Measurements from ENCODE around the gene GPI.

Gene GPI

DNA sequence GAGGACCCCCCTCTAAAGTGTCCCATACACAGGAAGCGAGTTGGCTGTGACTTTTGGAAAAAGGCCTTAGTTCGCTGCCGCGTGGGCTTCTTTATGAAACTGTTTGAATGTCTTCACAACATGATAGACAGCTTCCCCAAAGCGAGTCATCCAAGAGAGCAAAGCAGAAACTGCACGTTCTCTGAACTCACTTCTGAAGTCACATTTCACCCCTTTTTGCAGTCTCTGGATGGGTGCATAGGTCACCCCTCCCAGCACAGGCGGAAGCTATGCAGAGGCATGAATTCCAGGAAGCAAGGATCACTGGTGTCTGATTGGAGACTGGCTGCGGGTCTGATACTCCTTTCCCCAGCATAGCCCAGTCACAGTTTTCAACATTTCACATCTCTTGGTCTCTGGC lies 10.6 kb downstream of the GPI start (continued):
- TF ChIP-seq, protein P1, sequence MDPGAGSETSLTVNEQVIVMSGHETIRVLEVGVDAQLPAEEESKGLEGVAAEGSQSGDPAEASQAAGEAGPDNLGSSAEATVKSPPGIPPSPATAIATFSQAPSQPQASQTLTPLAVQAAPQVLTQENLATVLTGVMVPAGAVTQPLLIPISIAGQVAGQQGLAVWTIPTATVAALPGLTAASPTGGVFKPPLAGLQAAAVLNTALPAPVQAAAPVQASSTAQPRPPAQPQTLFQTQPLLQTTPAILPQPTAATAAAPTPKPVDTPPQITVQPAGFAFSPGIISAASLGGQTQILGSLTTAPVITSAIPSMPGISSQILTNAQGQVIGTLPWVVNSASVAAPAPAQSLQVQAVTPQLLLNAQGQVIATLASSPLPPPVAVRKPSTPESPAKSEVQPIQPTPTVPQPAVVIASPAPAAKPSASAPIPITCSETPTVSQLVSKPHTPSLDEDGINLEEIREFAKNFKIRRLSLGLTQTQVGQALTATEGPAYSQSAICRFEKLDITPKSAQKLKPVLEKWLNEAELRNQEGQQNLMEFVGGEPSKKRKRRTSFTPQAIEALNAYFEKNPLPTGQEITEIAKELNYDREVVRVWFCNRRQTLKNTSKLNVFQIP (CRISPR knock-in tag; IDR thresholded peaks at IDR 0.05; ENCODE audit: borderline replicate concordance, low read depth) = no peak
- TF ChIP-seq ZFP30 (CRISPR knock-in tag; IDR thresholded peaks at IDR 0.05) (no peak), OSR1 (CRISPR knock-in tag; IDR thresholded peaks at IDR 0.05) (no peak)

DNA sequence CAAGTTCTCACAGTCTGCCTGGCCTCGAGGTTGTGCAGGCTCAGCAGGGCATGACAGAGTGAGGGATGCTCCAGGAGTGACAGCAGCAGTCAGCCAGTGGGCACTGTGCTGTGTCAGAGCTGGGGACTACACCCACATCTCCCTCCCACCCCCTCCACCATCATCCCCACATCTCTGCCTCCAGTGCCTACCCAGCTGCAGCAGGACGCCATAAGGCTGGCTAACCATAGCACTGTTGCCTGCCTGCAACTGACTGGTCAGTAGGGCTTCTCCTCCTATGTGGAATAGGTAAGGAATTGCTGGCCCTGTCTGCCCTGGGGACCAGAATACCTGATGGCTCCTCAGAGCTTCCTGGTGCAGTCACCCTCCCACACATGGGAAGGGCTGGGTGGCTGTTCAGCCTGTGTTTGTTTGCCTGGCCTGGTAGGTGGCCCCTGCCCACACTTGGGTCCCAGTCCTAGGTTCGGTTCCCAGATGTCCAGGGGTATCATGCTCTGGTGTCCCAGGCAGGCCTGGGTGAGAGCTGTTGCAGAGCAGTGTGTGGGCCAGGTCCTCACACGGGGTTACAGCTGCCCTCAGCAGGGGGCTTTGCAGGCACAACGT lies 15.7 kb downstream of the GPI start:
- TF ChIP-seq ZC3H10 (CRISPR knock-in tag; IDR thresholded peaks at IDR 0.05) = no peak
- TF ChIP-seq TSHZ2 (CRISPR knock-in tag; IDR thresholded peaks at IDR 0.05) = no peak
- no peak for TF ChIP-seq PPARA (CRISPR knock-in tag; IDR thresholded peaks at IDR 0.05; ENCODE audit: borderline replicate concordance)
- TF ChIP-seq ESRRG (CRISPR knock-in tag; IDR thresholded peaks at IDR 0.05) = no peak
- no peak for TF ChIP-seq TOX (CRISPR knock-in tag; IDR thresholded peaks at IDR 0.05; ENCODE audit: borderline replicate concordance)
- TF ChIP-seq ARNTL (CRISPR knock-in tag; IDR thresholded peaks at IDR 0.05; ENCODE audit: borderline replicate concordance, low read depth) = no peak
- no peak for TF ChIP-seq ISL1 (CRISPR knock-in tag; IDR thresholded peaks at IDR 0.05)
- TF ChIP-seq ZFP3 (CRISPR knock-in tag; IDR thresholded peaks at IDR 0.05) = no peak
- TF ChIP-seq PATZ1 (CRISPR knock-in tag; IDR thresholded peaks at IDR 0.05; ENCODE audit: borderline replicate concordance) = no peak
- no peak for TF ChIP-seq GLIS3 (CRISPR knock-in tag; IDR thresholded peaks at IDR 0.05)
- no peak for TF ChIP-seq CSDC2 (CRISPR knock-in tag; IDR thresholded peaks at IDR 0.05)
- TF ChIP-seq, protein P1 (CRISPR knock-in tag; IDR thresholded peaks at IDR 0.05; ENCODE audit: borderline replicate concordance, low read depth) = no peak
- TF ChIP-seq RARB (CRISPR knock-in tag; IDR thresholded peaks at IDR 0.05) = no peak
- TF ChIP-seq OSR1 (CRISPR knock-in tag; IDR thresholded peaks at IDR 0.05) = no peak
- no peak for TF ChIP-seq TCF4 (CRISPR knock-in tag; IDR thresholded peaks at IDR 0.05; ENCODE audit: borderline replicate concordance)
- TF ChIP-seq, protein P2, sequence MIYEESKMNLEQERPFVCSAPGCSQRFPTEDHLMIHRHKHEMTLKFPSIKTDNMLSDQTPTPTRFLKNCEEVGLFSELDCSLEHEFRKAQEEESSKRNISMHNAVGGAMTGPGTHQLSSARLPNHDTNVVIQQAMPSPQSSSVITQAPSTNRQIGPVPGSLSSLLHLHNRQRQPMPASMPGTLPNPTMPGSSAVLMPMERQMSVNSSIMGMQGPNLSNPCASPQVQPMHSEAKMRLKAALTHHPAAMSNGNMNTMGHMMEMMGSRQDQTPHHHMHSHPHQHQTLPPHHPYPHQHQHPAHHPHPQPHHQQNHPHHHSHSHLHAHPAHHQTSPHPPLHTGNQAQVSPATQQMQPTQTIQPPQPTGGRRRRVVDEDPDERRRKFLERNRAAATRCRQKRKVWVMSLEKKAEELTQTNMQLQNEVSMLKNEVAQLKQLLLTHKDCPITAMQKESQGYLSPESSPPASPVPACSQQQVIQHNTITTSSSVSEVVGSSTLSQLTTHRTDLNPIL (CRISPR knock-in tag; IDR thresholded peaks at IDR 0.05; ENCODE audit: low read depth) = no peak
- no peak for TF ChIP-seq CSRNP3 (CRISPR knock-in tag; IDR thresholded peaks at IDR 0.05)
- no peak for TF ChIP-seq BACH2 (CRISPR knock-in tag; IDR thresholded peaks at IDR 0.05; ENCODE audit: borderline replicate concordance)
- no peak for ATAC-seq

Measured in SK-N-SH treated with all-trans-retinoic acid at 6 μM for 48 hours (cell line).